Tibial nerve (tissue), 4 donors: ENCODE measurements around the gene LYPD6B. TPM values are rescaled to one million over a fixed set of nuclear protein-coding genes. Genes with fewer than 3 reads are reported as not detected.

Experiments
- DNase-seq, 2 donors: peaks; one replicate each; pipeline ENCODE4 v3.0.0-alpha.2; 2019; ENCODE audit warnings: low spot score in 2 of 2
- H3K27ac ChIP-seq, 4 donors: fragments of 200-600 bp; sonication (generic) in 3 of 4; one replicate each; pipeline ENCODE4 v1.5.1; 2017 to 2019; ENCODE audit warnings: mild to moderate bottlenecking in 1 of 4
- H3K27me3 ChIP-seq, 2 donors: fragments of 200-600 bp; sonication (generic) in 1 of 2; one replicate each; pipeline versions ENCODE4 v1.5.1 to v1.6.0; 2017 to 2019
- H3K36me3 ChIP-seq, 3 donors: fragments of 200-600 bp; sonication (generic); one replicate each; pipeline ENCODE4 v1.5.1; 2018 to 2019
- H3K4me1 ChIP-seq, 4 donors: fragments of 200-600 bp; sonication (generic) in 3 of 4; one replicate each; pipeline ENCODE4 v1.5.1; 2017 to 2019
- H3K4me3 ChIP-seq, 4 donors: fragments of 200-600 bp; sonication (generic) in 3 of 4; one replicate each; pipeline ENCODE4 v1.5.1; 2017 to 2019; ENCODE audit warnings: mild to moderate bottlenecking in 1 of 4, moderate library complexity in 1 of 4
- H3K9me3 ChIP-seq, 4 donors: fragments of 200-600 bp; sonication (generic) in 3 of 4; one replicate each; pipeline ENCODE4 v1.5.1; 2017 to 2019
- EP300 ChIP-seq, 2 donors: sonication (generic); formaldehyde crosslinking; IDR thresholded peaks; one replicate each; pipeline ENCODE4 v1.6.1; 2017; ENCODE audit warnings: antibody characterized with exemption in 2 of 2, mild to moderate bottlenecking in 1 of 2
- POLR2A ChIP-seq, 2 donors: fragments of 450-650 bp; IDR thresholded peaks; one replicate each; pipeline ENCODE4 v1.6.1; 2017; ENCODE audit warnings: antibody characterized with exemption in 2 of 2, mild to moderate bottlenecking in 2 of 2, moderate library complexity in 2 of 2
- WGBS, 2 donors: methylation state at CpG; one replicate each; pipeline ENCODE4 v1.1.5; 2018; 5-methylcytosine and 5-hydroxymethylcytosine counted together
- total RNA-seq, 4 donors: library from RNA; depleted of rRNA; stranded (reverse); fragments of >200 nt; gene quantifications; one replicate each; pipeline ENCODE4 v1.1.0, GENCODE V29; 2016
- TF ChIP-seq, protein P1 (sequence below), 5 experiments: fragments of 200-600 bp in 3 of 5; fragments of 450-650 bp in 2 of 5; sonication (generic) in 3 of 5; IDR thresholded peaks; one replicate each; pipeline ENCODE4 v1.5.1; 2016 to 2019; ENCODE audit warnings: antibody characterized with exemption in 5 of 5, mild to moderate bottlenecking in 3 of 5, moderate library complexity in 2 of 5

LYPD6B gene
- total RNA-seq, 4 donors from 2014 or later: not detected

DNA sequence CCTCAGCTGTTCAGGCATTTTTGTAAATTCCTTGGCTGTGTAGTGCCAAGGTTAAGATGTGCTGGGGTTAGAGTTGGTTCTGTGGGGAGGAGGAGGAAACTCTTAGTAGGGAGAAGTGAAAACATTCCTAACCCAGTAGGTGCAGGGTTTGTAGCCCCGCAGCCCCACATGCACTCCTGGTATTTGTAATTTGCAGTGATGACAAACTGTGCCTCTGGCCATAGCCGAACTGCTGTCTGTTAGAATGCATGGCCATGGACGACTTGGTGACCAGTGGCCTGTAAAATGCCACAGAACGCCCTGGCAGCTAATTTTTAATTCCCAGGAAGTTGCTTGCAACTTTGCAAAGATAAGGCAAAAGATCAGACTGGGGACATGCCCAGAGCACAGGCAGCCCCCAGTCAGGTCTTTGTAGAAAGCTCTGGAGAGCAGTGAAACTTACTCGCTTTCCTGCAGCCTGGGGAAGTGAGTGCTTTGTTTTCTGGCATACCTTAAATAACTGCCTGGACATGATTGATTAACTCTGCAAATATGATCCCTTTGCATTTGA lies 38.4 kb downstream of the LYPD6B start:
- H3K4me1 ChIP-seq: peaks cover 0 to 8% (median 0%) of the 10 kb centered on the region in 4 donors
- 63 to 67% methylated on average over 5 of the region's 5 CpGs for WGBS, 2 donors
- H3K27ac ChIP-seq: no peak overlapping the region
- no peaks in the 10 kb centered on the region for H3K36me3 ChIP-seq
- no peaks in the 10 kb centered on the region for H3K9me3 ChIP-seq
- DNase-seq: no peak
- TF ChIP-seq EP300 (IDR thresholded peaks at IDR 0.05) (no peak), POLR2A (IDR thresholded peaks at IDR 0.05) (no peak)
- TF ChIP-seq, protein P1, sequence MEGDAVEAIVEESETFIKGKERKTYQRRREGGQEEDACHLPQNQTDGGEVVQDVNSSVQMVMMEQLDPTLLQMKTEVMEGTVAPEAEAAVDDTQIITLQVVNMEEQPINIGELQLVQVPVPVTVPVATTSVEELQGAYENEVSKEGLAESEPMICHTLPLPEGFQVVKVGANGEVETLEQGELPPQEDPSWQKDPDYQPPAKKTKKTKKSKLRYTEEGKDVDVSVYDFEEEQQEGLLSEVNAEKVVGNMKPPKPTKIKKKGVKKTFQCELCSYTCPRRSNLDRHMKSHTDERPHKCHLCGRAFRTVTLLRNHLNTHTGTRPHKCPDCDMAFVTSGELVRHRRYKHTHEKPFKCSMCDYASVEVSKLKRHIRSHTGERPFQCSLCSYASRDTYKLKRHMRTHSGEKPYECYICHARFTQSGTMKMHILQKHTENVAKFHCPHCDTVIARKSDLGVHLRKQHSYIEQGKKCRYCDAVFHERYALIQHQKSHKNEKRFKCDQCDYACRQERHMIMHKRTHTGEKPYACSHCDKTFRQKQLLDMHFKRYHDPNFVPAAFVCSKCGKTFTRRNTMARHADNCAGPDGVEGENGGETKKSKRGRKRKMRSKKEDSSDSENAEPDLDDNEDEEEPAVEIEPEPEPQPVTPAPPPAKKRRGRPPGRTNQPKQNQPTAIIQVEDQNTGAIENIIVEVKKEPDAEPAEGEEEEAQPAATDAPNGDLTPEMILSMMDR (IDR thresholded peaks at IDR 0.05): no peak
- no peak overlapping the region for H3K4me3 ChIP-seq
- H3K27me3 ChIP-seq: no peaks in the 10 kb centered on the region

DNA sequence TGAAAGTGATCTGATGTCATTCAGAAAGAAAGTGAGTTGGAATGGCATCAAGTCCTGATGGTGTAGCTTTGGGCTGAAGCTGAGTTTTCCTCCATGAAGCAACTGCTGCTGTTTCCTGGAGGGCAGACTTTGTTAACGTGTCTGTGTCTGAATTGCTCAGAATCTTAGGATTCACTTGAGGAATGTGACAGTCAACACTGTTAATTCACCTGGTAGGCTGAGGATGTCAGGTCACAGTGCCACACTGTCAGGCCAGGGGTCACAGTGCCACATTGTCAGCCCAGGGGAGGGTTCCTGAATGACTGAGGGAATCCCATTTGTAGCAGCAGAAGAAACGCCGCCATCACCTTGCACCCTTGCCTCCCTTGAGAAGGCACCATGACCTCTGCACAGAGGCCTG lies 39.4 kb downstream of the LYPD6B start:
- no peak for TF ChIP-seq EP300 (IDR thresholded peaks at IDR 0.05)
- no peak for TF ChIP-seq POLR2A (IDR thresholded peaks at IDR 0.05)
- TF ChIP-seq, protein P1 (IDR thresholded peaks at IDR 0.05): no peak
- no peaks in the 10 kb centered on the region for H3K9me3 ChIP-seq
- no peak overlapping the region for H3K27ac ChIP-seq
- H3K27me3 ChIP-seq: no peaks in the 10 kb centered on the region
- no peak overlapping the region for H3K4me3 ChIP-seq
- H3K36me3 ChIP-seq: no peaks in the 10 kb centered on the region
- 56 to 68% methylated on average over 3 of the region's 3 CpGs for WGBS, 2 donors
- no peak for DNase-seq
- peaks cover 0 to 8% (median 0%) of the 10 kb centered on the region in 4 donors for H3K4me1 ChIP-seq

DNA sequence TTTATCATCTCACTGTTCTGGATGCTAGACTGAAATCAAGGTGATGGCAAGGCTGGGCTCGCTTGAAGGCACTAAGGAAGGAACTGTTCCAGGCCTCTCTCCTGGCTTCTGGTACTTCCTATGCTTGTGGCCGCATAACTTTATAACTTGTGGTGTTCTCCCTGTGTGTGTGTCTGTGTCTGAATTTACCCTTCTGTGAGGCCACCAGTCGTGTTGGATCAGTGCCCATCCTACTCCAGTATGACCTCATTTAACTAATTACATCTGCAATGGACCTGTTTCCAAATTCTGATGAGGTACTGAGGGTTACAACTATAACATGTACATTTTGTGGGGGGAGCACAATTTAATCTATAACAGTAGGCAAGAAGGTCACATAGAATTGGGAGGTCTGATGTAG lies 41.6 kb downstream of the LYPD6B start:
- WGBS, 2 donors: 56 to 68% methylated on average over 3 of the region's 3 CpGs

DNA sequence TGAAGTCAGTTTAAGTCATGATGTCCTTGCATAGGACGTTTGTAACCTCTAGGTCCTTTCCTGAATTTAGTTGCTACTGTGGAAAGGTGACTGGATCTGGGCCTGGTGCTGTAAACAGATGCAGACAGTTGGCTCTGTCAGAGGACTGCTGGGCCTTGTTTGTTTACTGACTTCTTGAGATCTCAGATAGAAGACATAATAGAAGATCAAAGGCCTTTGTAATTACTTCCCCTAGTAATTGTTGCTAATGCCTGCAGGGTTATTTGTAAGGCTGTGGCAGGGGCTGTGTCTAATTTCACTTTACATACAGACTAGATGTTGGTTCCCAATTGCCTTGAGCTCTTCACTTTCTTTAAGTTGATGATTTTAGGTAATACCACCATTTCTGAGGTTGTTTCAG lies 42.5 kb downstream of the LYPD6B start:
- Histone ChIP-seq H3K4me1 (peaks cover 0 to 8% (median 0%) of the 10 kb centered on the region in 4 donors), H3K9me3 (no peaks in the 10 kb centered on the region), H3K27ac (no peak overlapping the region), H3K4me3 (no peak overlapping the region), H3K27me3 (no peaks in the 10 kb centered on the region), H3K36me3 (no peaks in the 10 kb centered on the region)
- DNase-seq: no peak
- 67 to 74% methylated on average over 1 of the region's 1 CpG for WGBS, 2 donors
- TF ChIP-seq, protein P1 (IDR thresholded peaks at IDR 0.05): no peak

More for the DNA sequence above, 41.6 kb downstream of the LYPD6B start:
- Histone ChIP-seq H3K9me3 (no peaks in the 10 kb centered on the region), H3K27me3 (no peaks in the 10 kb centered on the region), H3K27ac (no peak overlapping the region), H3K4me3 (no peak overlapping the region), H3K4me1 (peaks cover 0 to 8% (median 0%) of the 10 kb centered on the region in 4 donors), H3K36me3 (no peaks in the 10 kb centered on the region)
- DNase-seq: no peak
- TF ChIP-seq, protein P1 (IDR thresholded peaks at IDR 0.05): no peak
- TF ChIP-seq POLR2A (IDR thresholded peaks at IDR 0.05) (no peak), EP300 (IDR thresholded peaks at IDR 0.05) (no peak)

DNA sequence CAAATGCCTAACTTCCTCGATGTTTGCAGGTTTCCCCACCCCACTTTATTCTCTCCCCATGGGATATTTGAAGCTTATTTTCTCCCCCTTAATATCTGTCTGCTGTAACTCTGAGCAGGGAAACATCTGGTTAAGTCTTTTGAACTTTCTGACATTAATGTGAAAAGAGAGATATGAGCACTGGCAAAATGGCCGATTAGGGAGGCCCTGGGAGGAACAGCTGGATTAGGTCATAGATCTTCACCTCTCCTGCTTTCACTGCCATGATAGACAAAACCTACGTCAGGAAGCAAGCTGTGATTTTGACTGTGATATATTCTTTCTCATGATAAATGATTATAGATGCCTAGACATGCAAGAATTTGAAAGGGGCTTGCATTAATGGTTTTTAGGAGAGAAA lies 43.6 kb downstream of the LYPD6B start:
- no peaks in the 10 kb centered on the region for H3K9me3 ChIP-seq
- 32 to 36% methylated on average over 3 of the region's 3 CpGs for WGBS, 2 donors
- no peak overlapping the region for H3K4me3 ChIP-seq
- DNase-seq: no peak
- H3K27me3 ChIP-seq: no peaks in the 10 kb centered on the region
- H3K4me1 ChIP-seq: no peaks in the 10 kb centered on the region
- TF ChIP-seq POLR2A (IDR thresholded peaks at IDR 0.05) (no peak), EP300 (IDR thresholded peaks at IDR 0.05) (no peak)
- TF ChIP-seq, protein P1 (IDR thresholded peaks at IDR 0.05): no peak
- no peak overlapping the region for H3K27ac ChIP-seq
- H3K36me3 ChIP-seq: no peaks in the 10 kb centered on the region
